ENCODE measurements around the gene IFFO2.
A peak's percentile ranks its signal among the peaks of the same experiment; 100 is the strongest.

The IFFO2 gene

GRCh38 chr1:18890706-18891425, 65.6 kb downstream of the IFFO2 start:
- DNase-seq: no peak

GRCh38 chr1:18886003-18886335, 70.5 kb downstream of the IFFO2 start:
- no peak for DNase-seq

GRCh38 chr1:18885311-18886002, 71.0 kb downstream of the IFFO2 start:
- DNase-seq: no peak

GRCh38 chr1:18884727-18885126, 71.7 kb downstream of the IFFO2 start:
- DNase-seq: no peak

GRCh38 chr1:18884419-18884717, 72.1 kb downstream of the IFFO2 start:
- DNase-seq: no peak

GRCh38 chr1:18883636-18884418, 72.6 kb downstream of the IFFO2 start:
- DNase-seq: peak; percentile 88

- no peak for DNase-seq
These were observed 73.4 kb downstream of the IFFO2 start for GRCh38 chr1:18883079-18883478.

GRCh38 chr1:18882486-18882885, 74.0 kb downstream of the IFFO2 start:
- DNase-seq: no peak

GRCh38 chr1:18881642-18882431, 74.6 kb downstream of the IFFO2 start:
- no peak for DNase-seq

- no peak for DNase-seq
These were observed 75.3 kb downstream of the IFFO2 start for GRCh38 chr1:18881164-18881563.

- no peak for DNase-seq
These were observed 75.9 kb downstream of the IFFO2 start for GRCh38 chr1:18880585-18880984.

GRCh38 chr1:18879791-18880309, 76.6 kb downstream of the IFFO2 start:
- DNase-seq: no peak

GRCh38 chr1:18879215-18879790, 77.2 kb downstream of the IFFO2 start:
- no peak for DNase-seq

- no peak for DNase-seq
These were observed 77.8 kb downstream of the IFFO2 start for GRCh38 chr1:18878538-18879214.

GRCh38 chr1:18877282-18877681, 79.2 kb downstream of the IFFO2 start:
- DNase-seq: no peak

GRCh38 chr1:18876210-18876609, 80.3 kb downstream of the IFFO2 start:
- no peak for DNase-seq

- DNase-seq: no peak
These were observed 80.7 kb downstream of the IFFO2 start for GRCh38 chr1:18875796-18876128.

GRCh38 chr1:18875107-18875795, 81.2 kb downstream of the IFFO2 start:
- DNase-seq: peak; percentile 86

GRCh38 chr1:18874600-18874999, 81.9 kb downstream of the IFFO2 start:
- DNase-seq: no peak

- no peak for DNase-seq
These were observed 82.4 kb downstream of the IFFO2 start for GRCh38 chr1:18874036-18874435.

GRCh38 chr1:18872071-18872611, 84.3 kb downstream of the IFFO2 start:
- DNase-seq: no peak

Data from activated CD8-positive, alpha-beta memory T cell treated with anti-CD3 and anti-CD28 coated beads for 24 hours (primary cell).